Thyroid gland (tissue), 4 donors: ENCODE data around the gene RAP1A. TPM values are rescaled to one million over a fixed set of nuclear protein-coding genes. Genes with fewer than 3 reads are reported as not detected.

Experiments used
- DNase-seq, 2 donors: peaks; one replicate each; pipeline ENCODE4 v3.0.0-alpha.2; 2019
- H3K27ac ChIP-seq, 3 donors: fragments of 200-600 bp; sonication (generic); 1 replicate in 2 of 3; 2 replicates in 1 of 3; pipeline ENCODE4 v1.5.1; 2016 to 2019; ENCODE audit warnings: mild to moderate bottlenecking in 1 of 3, moderate library complexity in 1 of 3
- H3K27me3 ChIP-seq: fragments of 200-600 bp; sonication (generic); one replicate; pipeline ENCODE4 v1.5.1; 2019
- H3K36me3 ChIP-seq, 2 donors: fragments of 200-600 bp; sonication (generic); one replicate each; pipeline ENCODE4 v1.5.1; 2016 to 2019
- H3K4me1 ChIP-seq, 2 donors: fragments of 200-600 bp; sonication (generic); one replicate each; pipeline ENCODE4 v1.5.1; 2017 to 2019
- H3K4me3 ChIP-seq, 3 donors: fragments of 200-600 bp; sonication (generic); replicated peaks in 1 of 3; 1 replicate in 2 of 3; 2 replicates in 1 of 3; pipeline ENCODE4 v1.5.1; 2016; ENCODE audit warnings: mild to moderate bottlenecking in 1 of 3
- H3K9me3 ChIP-seq: fragments of 200-600 bp; sonication (generic); one replicate; pipeline ENCODE4 v1.5.1; 2017
- CTCF ChIP-seq, 6 experiments: fragments of 200-600 bp in 3 of 6; fragments of 450-650 bp in 3 of 6; sonication (generic) in 3 of 6; IDR thresholded peaks; one replicate each; pipeline ENCODE4 v1.5.1; 2016 to 2019; ENCODE audit warnings: antibody characterized with exemption in 6 of 6, mild to moderate bottlenecking in 2 of 6, inconsistent platforms in 1 of 6, moderate library complexity in 1 of 6
- POLR2A ChIP-seq, 2 donors: fragments of 450-650 bp; IDR thresholded peaks; one replicate each; pipeline ENCODE4 v1.6.1; 2017; ENCODE audit warnings: antibody characterized with exemption in 2 of 2, mild to moderate bottlenecking in 2 of 2, moderate library complexity in 1 of 2
- WGBS, 2 donors: methylation state at CpG; one replicate each; pipeline ENCODE4 v1.1.5; 2017; 5-methylcytosine and 5-hydroxymethylcytosine counted together
- intact Hi-C: fragments of 100-400 bp; cut with DNase I; formaldehyde crosslinking; loops from one replicate; pipeline ENCODE4 v1.15.1; 2023
- total RNA-seq, 4 donors: library from RNA; depleted of rRNA; stranded (reverse); fragments of >200 nt; gene quantifications; one replicate each; pipeline ENCODE4 v1.2.3, GENCODE V29; 2016

The RAP1A gene
- total RNA-seq, 4 donors from 2014 or later, result 54.2 to 91.7 (median 71.9) TPM

DNA sequence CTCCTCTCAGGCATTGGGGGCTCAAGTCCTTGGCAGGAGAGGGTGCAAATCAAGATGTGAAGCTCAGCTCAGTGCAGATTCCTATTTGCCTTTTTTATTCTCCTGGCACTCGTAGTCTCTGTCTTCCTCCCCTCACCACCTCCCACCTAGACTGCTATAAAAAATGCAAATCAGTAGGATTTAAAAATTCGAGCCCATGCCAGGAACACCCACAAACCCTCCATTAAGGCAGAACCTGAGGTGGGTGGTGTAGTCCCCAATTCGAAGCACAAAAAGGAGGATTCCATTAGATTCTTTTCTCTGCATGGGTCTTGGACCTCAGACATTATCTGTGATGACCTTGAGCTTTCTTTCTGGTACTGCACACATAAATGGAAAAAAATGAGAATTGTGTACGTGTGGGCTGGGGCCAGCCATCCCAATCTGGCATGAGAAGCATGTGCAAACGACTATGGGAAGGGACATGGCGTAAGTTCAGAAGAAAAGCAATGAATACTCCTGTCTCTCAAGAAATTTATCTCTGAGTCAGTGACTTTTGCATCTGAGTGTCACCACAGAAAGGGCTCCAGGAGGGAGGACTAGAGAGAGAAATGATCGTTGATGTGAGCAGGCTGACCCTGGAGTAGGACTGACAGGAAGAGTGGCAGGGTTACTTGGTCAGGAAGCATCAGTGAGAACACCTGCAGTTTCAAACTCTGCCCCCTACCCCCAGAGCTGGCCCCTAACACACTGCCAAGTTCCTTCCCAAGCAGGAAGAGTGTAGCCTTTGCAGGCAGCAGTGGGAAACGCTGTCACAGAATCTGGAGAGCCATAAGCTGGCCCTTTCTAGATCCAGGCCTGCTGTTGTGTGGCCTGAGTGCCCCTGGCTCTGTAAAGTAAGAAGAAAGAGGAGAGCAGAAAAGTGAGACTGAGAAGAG, 117.9 kb downstream of the RAP1A start:
- WGBS, 2 donors, result 59 to 67% methylated on average over 8 of the region's 8 CpGs
- no peaks in the 10 kb centered on the region for H3K27me3 ChIP-seq
- no peak for DNase-seq
- no peaks in the 10 kb centered on the region for H3K9me3 ChIP-seq
- H3K27ac ChIP-seq, result peak overlapping the region in 2 of 3 donors; percentile 96 to 97
- intact Hi-C loops, result no loop called here
- peaks cover 9 to 39% of the 10 kb centered on the region in 2 donors for H3K4me1 ChIP-seq
- no peaks in the 10 kb centered on the region for H3K36me3 ChIP-seq
- TF ChIP-seq CTCF (IDR thresholded peaks at IDR 0.05) (no peak), POLR2A (IDR thresholded peaks at IDR 0.05) (no peak)
- H3K4me3 ChIP-seq, result peak overlapping the region in 1 of 3 donors; percentile 64

- no peaks in the 10 kb centered on the region for H3K9me3 ChIP-seq
- DNase-seq, result no peak
- peak overlapping the region; percentile 41 to 67 (median 64) for H3K4me3 ChIP-seq
- TF ChIP-seq CTCF (IDR thresholded peaks at IDR 0.05) (no peak), POLR2A (IDR thresholded peaks at IDR 0.05) (no peak)
- H3K36me3 ChIP-seq, result no peaks in the 10 kb centered on the region
- peaks cover 9 to 38% of the 10 kb centered on the region in 2 donors for H3K4me1 ChIP-seq
- WGBS, 2 donors, result 27% methylated on average over 8 to 9 of the region's 9 CpGs
- peak overlapping the region; percentile 89 to 97 (median 96) for H3K27ac ChIP-seq
- H3K27me3 ChIP-seq, result no peaks in the 10 kb centered on the region
- intact Hi-C loops, result no loop called here
These were observed 118.5 kb downstream of the RAP1A start for GRCh38 chr1:111738133-111738435.

DNA sequence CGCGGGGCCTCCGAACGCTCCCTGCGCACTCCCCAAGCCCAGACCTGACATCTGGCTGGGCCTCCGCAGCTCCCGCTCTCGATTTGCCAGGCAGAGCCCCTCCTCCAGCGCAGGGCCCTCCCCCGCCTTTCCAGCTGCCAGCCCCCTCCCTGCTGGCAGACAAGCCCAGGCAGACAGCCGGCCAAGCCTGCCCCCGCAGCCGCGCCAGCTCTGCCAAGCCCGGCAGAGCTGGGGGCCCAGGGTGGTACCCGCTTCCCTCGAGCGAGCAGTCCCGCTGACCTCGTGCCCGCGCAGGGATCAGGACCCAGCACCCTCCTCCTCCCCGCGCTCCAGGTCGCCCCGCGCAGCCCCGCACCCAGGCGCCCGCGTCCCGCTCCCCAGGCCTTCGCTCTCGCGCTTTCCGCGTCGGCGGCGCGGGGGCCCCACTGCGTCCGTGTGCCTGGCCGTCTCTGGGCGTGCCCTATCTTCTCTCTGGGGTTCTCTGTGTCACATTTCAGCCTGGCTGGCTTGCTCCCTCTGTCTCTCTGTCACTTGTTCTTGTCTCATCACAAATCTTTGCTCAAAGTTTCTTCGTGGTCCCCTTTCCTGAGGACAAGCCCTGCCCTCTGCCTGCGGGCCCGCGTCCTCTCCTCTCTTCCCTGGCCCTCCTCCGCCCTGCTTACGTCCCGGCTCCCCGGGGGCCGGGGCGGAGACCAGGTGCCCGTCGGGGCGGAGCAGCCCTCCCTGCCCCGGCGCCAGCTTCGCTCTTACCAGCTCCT, 119.0 kb downstream of the RAP1A start:
- Histone ChIP-seq H3K27ac (peak overlapping the region; percentile 89 to 97 (median 96)), H3K4me3 (peak overlapping the region; percentile 41 to 67 (median 64)), H3K4me1 (peaks cover 9 to 33% of the 10 kb centered on the region in 2 donors), H3K27me3 (no peaks in the 10 kb centered on the region), H3K9me3 (no peaks in the 10 kb centered on the region), H3K36me3 (no peaks in the 10 kb centered on the region)
- TF ChIP-seq CTCF (IDR thresholded peaks at IDR 0.05) (no peak), POLR2A (IDR thresholded peaks at IDR 0.05) (no peak)
- 0 to 1% methylated on average over 34 to 39 of the region's 61 CpGs for WGBS, 2 donors
- intact Hi-C loops, result no loop called here
- peak; percentile 80 to 81 for DNase-seq

DNA sequence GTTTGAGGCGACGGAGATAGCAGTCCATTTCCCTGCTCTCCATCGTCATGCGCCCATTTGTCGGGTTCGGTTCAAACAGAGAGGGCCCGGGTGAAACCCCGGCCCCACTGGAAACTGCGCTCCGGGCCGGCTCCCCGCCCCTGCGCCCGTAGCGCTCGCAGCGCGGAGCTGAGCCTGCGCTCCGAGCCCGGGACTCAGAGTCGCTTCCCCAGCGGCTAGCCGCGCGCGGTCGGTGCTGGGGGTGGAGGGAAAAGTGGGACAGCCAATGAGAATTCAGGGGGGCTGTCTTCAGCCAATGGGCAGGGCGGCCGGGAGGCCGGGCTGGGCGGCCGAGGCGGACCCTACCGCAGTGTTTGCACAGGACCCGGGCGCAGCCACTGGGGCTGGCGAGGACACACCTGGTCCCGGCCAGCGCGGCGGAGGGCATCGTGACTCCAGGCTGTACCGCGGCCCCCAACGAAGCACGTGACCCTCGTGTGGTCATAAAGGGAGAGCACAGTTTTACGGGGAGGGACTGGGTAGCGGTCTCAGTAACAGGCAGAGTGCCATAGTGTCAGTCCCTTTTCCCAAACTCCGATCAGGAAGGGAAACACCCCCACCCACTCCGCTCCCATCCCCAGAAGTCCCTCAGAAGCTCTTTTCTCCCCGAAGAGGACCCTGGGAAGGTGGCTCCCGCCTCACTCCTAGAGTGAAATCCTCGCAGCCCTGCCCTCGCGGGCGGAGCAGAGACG, 119.8 kb downstream of the RAP1A start, which contains the start of gene INKA2:
INKA2 (minus strand) TSS at position 202 of the 731 bp plus-strand sequence; CDS start at position 49, 153 bp downstream.
- WGBS, 2 donors, result 0 to 1% methylated on average over 6 to 29 of the region's 59 CpGs
- no peaks in the 10 kb centered on the region for H3K27me3 ChIP-seq

More for the DNA sequence above, 119.8 kb downstream of the RAP1A start, which contains the start of gene INKA2:
- H3K27ac ChIP-seq, result peak within 1 kb of the TSS; percentile 89 to 97 (median 96)
- no peaks in the 10 kb centered on the region for H3K36me3 ChIP-seq
- no peak for TF ChIP-seq CTCF (IDR thresholded peaks at IDR 0.05)
- TF ChIP-seq POLR2A (IDR thresholded peaks at IDR 0.05), result peak in 1 of 2 donors; percentile 87
- intact Hi-C loops, result no loop called here
- peak; percentile 91 for DNase-seq
- H3K4me1 ChIP-seq, result peaks cover 9 to 25% of the 10 kb centered on the region in 2 donors
- H3K4me3 ChIP-seq, result peak within 1 kb of the TSS; percentile 41 to 67 (median 64)
- no peaks in the 10 kb centered on the region for H3K9me3 ChIP-seq
